ENCODE measurements around the gene POFUT2.

DNA sequence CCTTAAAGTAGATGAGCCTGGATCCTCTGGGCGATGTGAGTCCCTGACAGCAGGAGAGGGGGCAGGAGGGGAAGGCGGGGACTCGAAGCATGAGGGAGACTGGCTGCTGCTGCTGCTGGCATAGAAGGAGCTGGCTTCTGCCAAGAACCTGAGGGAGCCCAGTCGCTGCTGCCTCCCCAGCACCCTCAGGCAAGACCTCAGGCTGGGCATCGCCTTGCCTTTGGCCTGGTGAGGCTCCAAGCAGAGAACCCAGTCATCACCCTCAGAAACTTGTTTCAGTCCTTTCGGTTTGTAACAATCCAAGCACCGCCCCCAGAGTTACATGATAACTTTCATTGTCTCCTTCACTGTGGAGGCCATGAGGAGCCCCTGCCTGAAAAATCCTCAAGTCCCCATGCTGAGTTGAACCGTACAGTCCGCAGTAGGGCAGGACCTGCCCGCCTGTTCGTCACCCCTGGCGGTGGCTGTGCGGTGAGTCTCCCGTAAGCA lies 38.8 kb downstream of the POFUT2 start:
- TF ChIP-seq, protein P1, sequence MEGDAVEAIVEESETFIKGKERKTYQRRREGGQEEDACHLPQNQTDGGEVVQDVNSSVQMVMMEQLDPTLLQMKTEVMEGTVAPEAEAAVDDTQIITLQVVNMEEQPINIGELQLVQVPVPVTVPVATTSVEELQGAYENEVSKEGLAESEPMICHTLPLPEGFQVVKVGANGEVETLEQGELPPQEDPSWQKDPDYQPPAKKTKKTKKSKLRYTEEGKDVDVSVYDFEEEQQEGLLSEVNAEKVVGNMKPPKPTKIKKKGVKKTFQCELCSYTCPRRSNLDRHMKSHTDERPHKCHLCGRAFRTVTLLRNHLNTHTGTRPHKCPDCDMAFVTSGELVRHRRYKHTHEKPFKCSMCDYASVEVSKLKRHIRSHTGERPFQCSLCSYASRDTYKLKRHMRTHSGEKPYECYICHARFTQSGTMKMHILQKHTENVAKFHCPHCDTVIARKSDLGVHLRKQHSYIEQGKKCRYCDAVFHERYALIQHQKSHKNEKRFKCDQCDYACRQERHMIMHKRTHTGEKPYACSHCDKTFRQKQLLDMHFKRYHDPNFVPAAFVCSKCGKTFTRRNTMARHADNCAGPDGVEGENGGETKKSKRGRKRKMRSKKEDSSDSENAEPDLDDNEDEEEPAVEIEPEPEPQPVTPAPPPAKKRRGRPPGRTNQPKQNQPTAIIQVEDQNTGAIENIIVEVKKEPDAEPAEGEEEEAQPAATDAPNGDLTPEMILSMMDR (IDR thresholded peaks at IDR 0.05) = no peak
- TF ChIP-seq POLR2A (IDR thresholded peaks at IDR 0.05) = no peak
- TF ChIP-seq POLR2AphosphoS5 (IDR thresholded peaks at IDR 0.05; ENCODE audit: insufficient read depth in 1 of 2, low read depth in 1 of 2) = no peak
